ENCODE results near the gene MISFA.

GRCh38 chr11:18608376-18608775 lies 8.8 kb downstream of the MISFA start:
- no peak for TF ChIP-seq EZH2 (IDR thresholded peaks at IDR 0.05)
- TF ChIP-seq POLR2AphosphoS5 (IDR thresholded peaks at IDR 0.05; ENCODE audit: borderline replicate concordance, low read depth, low read length), result no peak
- no peak for TF ChIP-seq FOXP2 (optimal IDR thresholded peaks at IDR 0.05; ENCODE audit: control extremely low read depth, extremely low read length, insufficient read depth)
